Body of pancreas (tissue), 4 donors: ENCODE results near the gene HTR1D. TPM values are rescaled to one million over a fixed set of nuclear protein-coding genes. Genes with fewer than 3 reads are reported as not detected.
"Not testable (repeated sequence)": the region's sequence is repeated elsewhere in the genome, so short reads cannot be mapped to it uniquely, and the experiment has no call there.

ENCODE experiments used
- ATAC-seq: fragments of 150-250 bp; one replicate; pipeline ENCODE4 v1.9.1; 2016
- DNase-seq, 4 donors: peaks; one replicate each; pipeline ENCODE4 v3.0.0-alpha.2; 2019
- H3K27ac ChIP-seq, 4 donors: fragments of 200-600 bp; sonication (generic); 1 replicate in 3 of 4; 2 replicates in 1 of 4; pipeline versions ENCODE4 v1.5.1 to v1.6.1; 2016 to 2019; ENCODE audit warnings: mild to moderate bottlenecking in 1 of 4, mixed read lengths in 1 of 4, moderate library complexity in 1 of 4
- H3K27me3 ChIP-seq, 2 donors: fragments of 200-600 bp; sonication (generic); one replicate each; pipeline ENCODE4 v1.6.0; 2016; ENCODE audit warnings: mild to moderate bottlenecking in 1 of 2
- H3K36me3 ChIP-seq, 2 donors: fragments of 200-600 bp; sonication (generic); replicated peaks in 1 of 2; 2 replicates each; pipeline ENCODE4 v1.5.1; 2016; ENCODE audit warnings: low read depth in 2 of 2; ENCODE audit not compliant: insufficient read depth in 1 of 2
- H3K4me1 ChIP-seq: fragments of 200-600 bp; sonication (generic); one replicate; pipeline ENCODE4 v1.6.0; 2016
- H3K4me3 ChIP-seq, 2 donors: fragments of 200-600 bp; sonication (generic); 1 replicate in 1 of 2; 2 replicates in 1 of 2; pipeline ENCODE4 v1.5.1; 2016 to 2019
- H3K9me3 ChIP-seq, 3 donors: fragments of 200-600 bp; sonication (generic); 1 replicate in 2 of 3; 2 replicates in 1 of 3; pipeline ENCODE4 v1.5.1; 2016
- CTCF ChIP-seq, 7 experiments: fragments of 450-650 bp in 4 of 7; fragments of 200-600 bp in 3 of 7; sonication (generic) in 3 of 7; IDR thresholded peaks; one replicate each; pipeline ENCODE4 v1.5.1; 2016 to 2019; ENCODE audit warnings: antibody characterized with exemption in 7 of 7
- POLR2A ChIP-seq, 3 donors: fragments of 450-650 bp; IDR thresholded peaks; one replicate each; pipeline ENCODE4 v1.6.1; 2016; ENCODE audit warnings: antibody characterized with exemption in 3 of 3, mild to moderate bottlenecking in 2 of 3
- WGBS, 2 donors: methylation state at CpG; one replicate each; pipeline ENCODE4 v1.1.5; 2017; 5-methylcytosine and 5-hydroxymethylcytosine counted together
- intact Hi-C: fragments of 100-400 bp; cut with DNase I; formaldehyde crosslinking; loops from one replicate; pipeline ENCODE4 v1.15.1; 2023
- total RNA-seq, 2 donors: library from RNA; depleted of rRNA; stranded (reverse); fragments of >200 nt; gene quantifications; one replicate each; pipeline ENCODE4 v1.1.0, GENCODE V29; 2016

HTR1D gene
- total RNA-seq = not detected

GRCh38 chr1:23217421-23218115 lies at the start of gene HTR1D:
Gene HTR1D (minus strand): TSS chr1:23217502. CDS start chr1:23194219, 23,283 bp downstream.
- peak in 2 of 4 donors; percentile 19 to 28 for DNase-seq
- peak within 1 kb of the TSS in 1 of 2 donors; percentile 15 for H3K4me3 ChIP-seq
- intact Hi-C loops = no loop called here
- no peak within 1 kb of the TSS for H3K27ac ChIP-seq
- H3K4me1 ChIP-seq = peaks cover 15% of the 10 kb centered on the region
- no peaks in the 10 kb centered on the region for H3K9me3 ChIP-seq
- no peaks in the 10 kb centered on the region for H3K36me3 ChIP-seq
- WGBS, 2 donors = 2 to 4% methylated on average over 21 to 40 of the region's 45 CpGs
- ATAC-seq = peak; percentile 48
- peaks cover 0 to 26% of the 10 kb centered on the region in 2 donors for H3K27me3 ChIP-seq
- no peak for TF ChIP-seq CTCF (IDR thresholded peaks at IDR 0.05)
- TF ChIP-seq POLR2A (IDR thresholded peaks at IDR 0.05) = no peak

GRCh38 chr1:23263380-23263887 lies 46.1 kb upstream of the HTR1D start:
- no peak for TF ChIP-seq CTCF (IDR thresholded peaks at IDR 0.05)
- no peak for TF ChIP-seq POLR2A (IDR thresholded peaks at IDR 0.05)
- Histone ChIP-seq H3K4me3 (no peak overlapping the region), H3K27me3 (no peaks in the 10 kb centered on the region), H3K9me3 (no peaks in the 10 kb centered on the region), H3K36me3 (no peaks in the 10 kb centered on the region), H3K27ac (no peak overlapping the region), H3K4me1 (no peaks in the 10 kb centered on the region)
- WGBS, 2 donors = 61 to 65% methylated on average over 3 of the region's 3 CpGs
- intact Hi-C loops = no loop called here
- no peak for ATAC-seq
- no peak for DNase-seq

GRCh38 chr1:23258082-23258481 lies 40.8 kb upstream of the HTR1D start:
- H3K27ac ChIP-seq, H3K4me3 ChIP-seq, H3K9me3 ChIP-seq, H3K36me3 ChIP-seq, H3K4me1 ChIP-seq, ATAC-seq, DNase-seq, intact Hi-C loops, H3K27me3 ChIP-seq: not testable (repeated sequence)
- WGBS, 2 donors = 47 to 56% methylated on average over 1 to 2 of the region's 2 CpGs

- DNase-seq, ATAC-seq, H3K4me1 ChIP-seq, H3K4me3 ChIP-seq, intact Hi-C loops, H3K9me3 ChIP-seq, H3K27ac ChIP-seq, H3K27me3 ChIP-seq, H3K36me3 ChIP-seq: not testable (repeated sequence)
- 89 to 100% methylated on average over 2 to 26 of the region's 34 CpGs for WGBS, 2 donors
Observed at GRCh38 chr1:23257371-23257770, 40.1 kb upstream of the HTR1D start.

GRCh38 chr1:23254584-23254983 lies 37.3 kb upstream of the HTR1D start:
- TF ChIP-seq POLR2A (IDR thresholded peaks at IDR 0.05) (no peak), CTCF (IDR thresholded peaks at IDR 0.05) (no peak)
- 79 to 83% methylated on average over 5 of the region's 5 CpGs for WGBS, 2 donors

GRCh38 chr1:23251812-23252211 lies 34.5 kb upstream of the HTR1D start:
- DNase-seq = no peak
- no peak for ATAC-seq
- H3K36me3 ChIP-seq = no peaks in the 10 kb centered on the region
- H3K9me3 ChIP-seq = no peaks in the 10 kb centered on the region
- no peaks in the 10 kb centered on the region for H3K4me1 ChIP-seq
- no peak overlapping the region for H3K27ac ChIP-seq
- TF ChIP-seq CTCF (IDR thresholded peaks at IDR 0.05) (no peak), POLR2A (IDR thresholded peaks at IDR 0.05) (no peak)
- WGBS, 2 donors = 75 to 100% methylated on average over 1 of the region's 1 CpG
- H3K4me3 ChIP-seq = no peak overlapping the region
- intact Hi-C loops = no loop called here
- no peaks in the 10 kb centered on the region for H3K27me3 ChIP-seq

More at GRCh38 chr1:23254584-23254983, 37.3 kb upstream of the HTR1D start:
- no peaks in the 10 kb centered on the region for H3K9me3 ChIP-seq
- H3K27me3 ChIP-seq = no peaks in the 10 kb centered on the region
- ATAC-seq (no peak), DNase-seq (no peak)
- H3K36me3 ChIP-seq = no peaks in the 10 kb centered on the region
- intact Hi-C loops = no loop called here
- H3K27ac ChIP-seq = no peak overlapping the region
- H3K4me3 ChIP-seq = no peak overlapping the region
- H3K4me1 ChIP-seq = no peaks in the 10 kb centered on the region
